ENCODE measurements around the gene EPB41.
"Not testable (repeated sequence)": the region's sequence is repeated elsewhere in the genome, so short reads cannot be mapped to it uniquely, and the experiment has no call there.

The EPB41 gene

DNA sequence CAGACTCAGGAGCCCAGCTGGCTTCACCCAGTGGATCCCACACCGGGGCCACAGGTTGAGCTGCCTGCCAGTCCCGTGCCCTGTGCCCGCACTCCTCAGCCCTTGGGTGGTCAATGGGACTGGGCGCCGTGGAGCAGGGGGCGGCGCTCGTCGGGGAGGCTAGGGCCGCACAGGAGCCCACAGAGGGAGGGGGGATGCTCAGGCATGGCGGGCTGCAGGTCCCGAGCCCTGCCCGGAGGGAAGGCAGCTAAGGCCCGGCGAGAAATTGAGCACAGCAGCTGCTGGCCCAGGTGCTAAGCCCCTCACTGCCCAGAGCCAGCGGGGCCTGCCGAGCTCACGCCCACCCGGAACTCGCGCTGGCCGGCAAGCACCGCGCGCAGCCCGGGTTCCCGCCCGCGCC is 216.7 kb downstream of the EPB41 start:
- not testable (repeated sequence) for DNase-seq (ENCODE audit: low read depth in 2 of 2)

DNA sequence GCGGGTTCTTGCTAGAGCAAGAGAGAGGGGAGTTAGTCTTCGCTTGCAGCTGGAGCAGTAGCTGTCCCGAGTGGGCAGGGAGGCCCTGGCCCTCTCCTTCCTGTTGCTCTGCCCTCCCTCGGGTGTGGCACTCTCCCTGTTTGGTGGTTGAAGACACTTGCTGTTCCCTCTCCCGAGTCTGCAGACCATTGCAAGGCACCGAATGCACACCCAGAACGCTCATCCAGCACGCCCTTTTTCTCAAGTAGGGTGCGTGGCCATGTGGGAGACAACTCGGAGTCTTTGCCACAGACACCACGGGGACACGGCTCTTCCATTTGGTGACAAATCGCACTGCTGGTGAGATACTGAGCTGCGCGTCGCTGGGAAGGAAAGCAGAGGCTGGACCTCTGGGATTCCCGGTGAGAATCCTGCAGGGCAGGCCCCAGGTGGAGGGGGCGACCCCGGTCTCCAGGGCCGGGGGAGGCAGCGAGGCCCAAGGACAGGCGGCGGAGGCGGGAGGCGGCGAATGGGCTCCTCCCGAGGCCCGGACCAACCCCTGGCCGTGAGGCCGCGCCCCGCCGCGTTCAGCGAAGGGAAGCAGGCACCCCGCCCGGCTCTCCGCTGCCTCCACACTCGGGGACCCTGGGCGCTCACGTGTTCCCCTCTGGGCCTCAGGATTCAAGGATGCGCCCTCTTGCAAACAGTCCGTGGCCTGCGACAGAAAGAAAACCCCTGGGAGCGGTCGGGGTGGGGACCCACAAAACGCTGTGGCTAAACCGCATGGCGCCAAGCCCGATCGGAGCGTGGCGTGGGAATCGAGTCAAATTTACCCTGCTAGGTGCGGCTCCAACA is 219.7 kb downstream of the EPB41 start:
- DNase-seq (ENCODE audit: low read depth in 2 of 2): no peak

DNA sequence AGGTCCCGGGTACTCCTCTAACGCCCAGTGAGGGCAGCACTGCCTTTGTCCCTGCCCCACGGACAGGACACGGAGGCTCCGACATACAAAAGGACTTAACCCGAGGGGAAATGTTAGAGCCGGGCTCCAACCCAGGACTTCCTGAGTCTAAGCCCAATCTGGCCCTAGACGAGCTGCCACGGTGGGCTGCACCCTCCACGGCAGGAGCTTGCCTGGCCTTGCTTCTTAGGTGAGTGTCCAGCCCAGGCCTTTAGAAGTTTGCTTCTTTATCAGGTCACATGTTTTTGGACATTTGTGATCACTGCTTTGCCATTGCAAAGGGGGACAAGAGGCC is 220.3 kb downstream of the EPB41 start:
- DNase-seq (ENCODE audit: low read depth in 2 of 2): no peak

DNA sequence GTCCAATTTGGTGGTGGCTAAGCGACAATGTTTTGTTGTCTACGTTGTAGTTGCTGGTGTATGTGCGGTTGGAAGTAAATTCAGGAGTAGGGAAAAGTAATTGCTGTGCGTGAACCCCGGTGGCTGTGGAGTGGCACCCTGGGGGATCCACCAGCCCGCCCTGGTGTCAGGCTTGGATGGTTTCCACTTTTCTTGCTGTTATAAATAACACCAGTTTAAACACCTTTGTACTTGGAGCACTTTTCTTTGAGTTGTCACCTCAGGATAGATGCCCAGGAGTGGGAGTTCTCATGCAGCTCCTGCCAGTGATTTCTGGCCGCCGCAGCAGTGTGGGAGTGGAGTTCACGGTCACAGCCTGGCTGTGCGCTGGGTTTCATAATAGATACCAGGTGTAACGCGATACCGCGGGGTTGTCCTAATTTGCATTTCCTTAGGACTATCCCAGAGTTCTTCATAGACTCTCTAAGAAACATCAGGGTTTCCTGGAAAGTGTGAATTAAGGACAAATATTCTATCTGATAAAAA is 222.1 kb downstream of the EPB41 start:
- no peak for DNase-seq (ENCODE audit: low read depth in 2 of 2)

DNA sequence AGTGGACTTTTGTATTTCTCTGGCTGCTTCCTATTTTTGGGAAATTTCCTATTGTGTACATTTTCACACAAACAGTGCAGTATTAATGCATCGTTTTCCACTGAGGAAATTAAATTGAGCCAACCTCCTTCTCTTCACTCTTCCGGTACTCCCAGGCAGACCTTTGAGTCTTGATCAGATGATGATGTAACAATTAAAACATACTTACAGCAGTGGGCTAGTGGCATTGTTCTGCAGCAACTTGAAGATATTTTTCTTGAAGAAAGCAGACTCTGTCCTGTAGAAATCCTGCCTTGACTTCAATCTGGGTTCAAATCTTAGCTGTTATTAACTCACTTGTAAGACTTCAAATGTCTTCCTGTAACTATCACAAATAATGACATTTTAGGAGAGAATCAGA is 228.3 kb downstream of the EPB41 start:
- no peak for DNase-seq (ENCODE audit: low read depth in 2 of 2)

DNA sequence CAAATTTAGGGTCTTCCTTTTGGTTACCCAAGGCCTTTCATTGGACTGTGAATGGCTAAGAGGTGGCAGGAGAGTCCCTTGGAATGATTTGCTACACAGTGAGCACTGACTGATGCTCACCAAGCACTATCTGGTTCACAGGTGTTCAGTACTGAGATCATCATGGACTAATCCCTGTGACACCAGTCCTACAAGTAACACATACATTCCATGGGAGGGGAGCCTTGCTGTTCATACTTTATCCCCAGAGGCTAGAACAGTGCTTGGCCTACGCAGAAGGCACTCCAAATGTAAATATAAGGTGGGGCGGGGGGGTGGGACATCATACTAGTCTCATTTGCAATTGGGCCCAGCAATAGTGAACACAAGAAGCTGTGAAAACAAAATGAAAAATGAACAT is 229.8 kb downstream of the EPB41 start:
- DNase-seq (ENCODE audit: low read depth in 2 of 2): no peak

DNA sequence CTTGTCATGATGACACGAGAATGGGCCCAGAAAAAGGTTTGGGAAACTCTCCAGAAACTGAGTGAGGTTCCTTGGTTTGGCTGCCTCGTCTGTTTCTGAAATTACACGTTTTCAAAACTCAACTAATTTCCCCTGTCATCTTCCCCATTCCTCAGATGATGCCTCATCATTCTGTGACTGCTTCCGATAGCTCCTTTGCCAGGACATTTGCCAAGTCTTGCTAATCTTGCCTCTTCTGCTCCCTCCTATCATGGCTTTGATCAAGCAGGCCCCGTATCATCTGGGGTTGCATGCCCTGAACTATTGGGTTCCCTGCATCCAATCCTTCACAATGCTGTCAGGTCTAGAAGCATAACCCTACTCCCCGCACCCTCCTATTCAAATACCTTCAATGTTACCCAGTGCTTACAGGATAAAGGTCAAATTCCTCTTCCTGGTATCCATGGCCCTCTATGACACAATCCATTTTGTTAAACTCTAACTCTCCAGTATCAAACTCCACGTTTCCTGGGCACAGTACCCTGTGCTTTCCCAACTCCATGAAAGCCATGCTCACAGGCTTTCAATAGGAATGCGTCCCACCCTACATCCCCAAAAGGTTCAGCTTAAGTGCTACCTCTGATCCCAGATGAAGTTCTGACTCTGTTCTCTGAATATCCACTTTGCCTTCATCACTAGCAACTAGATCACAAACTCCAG is 231.5 kb downstream of the EPB41 start:
- no peak for DNase-seq (ENCODE audit: low read depth in 2 of 2)

DNA sequence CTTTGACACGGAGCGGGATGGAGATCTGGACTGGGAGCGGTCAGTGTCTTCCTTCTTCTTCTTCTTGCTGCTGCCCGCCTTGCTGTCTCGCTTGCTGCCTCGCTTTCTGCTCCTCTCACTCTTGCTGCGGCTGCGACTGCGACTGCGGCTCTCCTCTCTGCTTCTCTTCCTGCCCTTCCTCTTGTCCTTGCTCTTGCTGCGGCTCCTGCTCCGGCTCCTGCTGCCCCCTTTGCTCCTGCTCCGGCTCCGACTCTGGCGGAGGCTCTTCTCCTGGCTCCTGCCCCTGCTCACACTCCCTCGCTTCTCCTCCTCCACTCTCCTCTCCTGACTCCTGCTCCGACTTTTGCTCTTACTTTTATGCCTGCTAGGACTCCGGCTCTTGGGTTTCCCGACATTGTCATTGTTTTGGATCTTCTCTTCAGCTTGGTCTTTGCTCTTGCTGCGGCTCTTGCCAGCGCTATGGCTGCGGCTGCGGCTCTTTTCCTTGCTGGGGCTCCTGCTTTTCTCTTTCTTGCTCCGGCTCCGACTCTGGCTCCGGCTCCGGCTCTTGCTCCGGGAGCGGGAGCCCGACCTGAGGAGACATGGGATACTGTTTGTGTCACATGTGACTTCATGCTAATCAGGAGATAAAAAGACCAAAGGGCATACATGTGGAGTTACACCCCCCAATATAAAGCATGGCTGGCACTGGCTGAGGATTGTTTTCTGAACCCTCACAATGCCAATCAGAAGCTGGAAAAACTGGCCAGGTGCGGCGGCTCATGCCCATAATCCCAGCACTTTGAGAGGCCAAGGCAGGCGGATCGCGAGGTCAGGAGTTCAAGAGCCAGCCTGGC is 234.5 kb downstream of the EPB41 start:
- no peak for DNase-seq (ENCODE audit: low read depth in 2 of 2)

DNA sequence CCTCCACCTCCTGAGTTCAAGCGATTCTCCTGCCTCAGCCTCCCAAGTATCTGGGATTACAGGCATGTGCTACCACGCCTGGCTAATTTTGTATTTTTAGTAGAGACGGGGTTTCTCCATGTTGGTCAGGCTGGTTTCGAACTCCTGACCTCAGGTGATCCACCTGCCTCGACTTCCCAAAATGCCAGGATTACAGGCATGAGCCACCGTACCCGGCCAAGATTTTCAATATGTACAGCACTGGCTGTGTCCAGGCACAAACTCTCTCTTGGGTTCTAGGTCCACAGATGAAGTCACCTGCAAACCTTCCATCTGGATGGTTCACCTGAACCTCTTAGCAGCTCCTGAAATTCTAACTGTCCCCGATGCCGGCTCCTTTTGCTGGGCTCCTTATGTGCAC is 236.0 kb downstream of the EPB41 start:
- not testable (repeated sequence) for DNase-seq (ENCODE audit: low read depth in 2 of 2)

DNA sequence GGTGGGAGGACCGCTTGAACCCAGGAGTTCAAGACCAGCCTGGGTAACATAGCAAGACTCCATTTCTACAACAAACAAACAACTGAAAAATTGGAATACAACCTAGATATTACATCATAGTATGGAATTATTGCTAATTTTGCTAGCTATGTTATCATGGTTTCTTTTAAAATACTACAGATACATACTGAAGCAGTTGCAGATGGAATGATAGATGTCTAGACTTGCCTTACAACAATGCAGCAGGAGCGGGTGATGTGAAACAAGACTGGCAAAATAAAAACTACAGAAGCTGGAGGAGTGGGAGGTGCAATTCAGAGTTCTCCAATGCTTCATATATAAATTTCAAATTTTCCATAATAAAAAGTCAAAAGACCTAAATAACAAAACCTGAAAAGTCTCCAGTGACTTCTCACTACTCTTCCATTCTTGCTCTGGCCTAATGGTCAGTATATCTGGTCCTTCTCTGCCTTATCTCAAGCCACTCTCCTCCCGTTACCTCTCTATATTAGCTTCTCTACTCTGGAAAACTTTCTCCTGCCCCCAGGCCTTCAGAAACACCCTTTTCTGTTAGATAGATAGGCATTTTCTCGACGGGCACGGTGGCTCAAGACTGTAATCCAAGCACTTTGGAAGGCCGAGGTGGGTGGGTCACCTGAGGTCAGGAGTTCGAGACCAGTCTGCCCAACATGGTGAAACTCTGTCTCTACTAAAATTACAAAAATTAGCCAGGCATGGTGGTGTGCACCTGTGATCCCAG is 237.9 kb downstream of the EPB41 start:
- no peak for DNase-seq (ENCODE audit: low read depth in 2 of 2)

DNA sequence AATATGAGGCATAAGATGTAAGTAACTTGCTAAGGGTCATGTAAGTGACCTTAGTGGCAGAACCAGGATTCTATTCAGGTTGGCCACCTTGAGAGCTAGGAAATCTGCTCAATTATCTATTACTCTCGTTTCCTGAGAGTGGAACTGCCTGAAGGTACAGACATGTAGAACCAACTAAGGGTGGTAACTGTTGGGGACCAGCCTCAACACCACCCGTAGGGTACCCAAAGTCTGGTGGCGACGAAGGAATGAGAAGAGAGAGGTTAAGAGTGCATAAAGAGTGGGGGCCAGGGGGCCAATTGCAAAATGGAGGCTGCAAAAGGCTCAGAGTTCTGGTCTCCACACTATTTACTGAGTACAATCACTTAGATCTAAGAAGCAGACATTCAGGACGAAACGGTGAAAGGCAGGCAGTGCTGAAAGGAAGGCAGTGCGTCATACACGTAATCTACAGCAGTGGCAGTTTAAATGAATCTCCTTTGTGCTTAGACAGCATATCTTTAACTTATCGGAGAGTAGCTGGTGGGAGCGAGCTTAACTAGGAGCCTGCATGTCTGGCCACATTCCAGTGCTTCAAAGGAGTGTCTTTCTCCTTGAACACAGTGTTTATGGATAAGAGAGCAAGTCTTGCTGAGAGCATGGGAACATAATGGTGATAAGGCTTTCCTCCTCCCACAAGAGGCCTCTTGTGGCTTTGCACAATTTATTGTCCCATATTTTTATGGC is 242.3 kb downstream of the EPB41 start:
- DNase-seq (ENCODE audit: low read depth in 2 of 2): no peak

DNA sequence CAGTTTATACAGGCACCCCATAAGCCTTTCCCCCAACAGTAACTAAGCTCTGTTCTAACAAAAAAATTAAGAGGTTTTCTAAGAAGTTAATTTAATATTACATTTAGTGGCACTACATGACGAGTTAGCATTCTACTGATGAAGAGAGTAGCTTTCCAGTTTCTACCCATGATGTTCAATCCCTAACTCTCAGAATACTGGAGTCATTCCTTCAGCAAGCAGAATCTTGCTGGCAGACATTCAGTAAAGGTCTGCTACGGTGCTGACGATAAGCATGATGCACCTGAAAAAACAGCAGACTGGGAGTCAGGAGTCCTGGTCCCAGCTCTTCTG is 242.9 kb downstream of the EPB41 start:
- no peak for DNase-seq (ENCODE audit: low read depth in 2 of 2)

DNA sequence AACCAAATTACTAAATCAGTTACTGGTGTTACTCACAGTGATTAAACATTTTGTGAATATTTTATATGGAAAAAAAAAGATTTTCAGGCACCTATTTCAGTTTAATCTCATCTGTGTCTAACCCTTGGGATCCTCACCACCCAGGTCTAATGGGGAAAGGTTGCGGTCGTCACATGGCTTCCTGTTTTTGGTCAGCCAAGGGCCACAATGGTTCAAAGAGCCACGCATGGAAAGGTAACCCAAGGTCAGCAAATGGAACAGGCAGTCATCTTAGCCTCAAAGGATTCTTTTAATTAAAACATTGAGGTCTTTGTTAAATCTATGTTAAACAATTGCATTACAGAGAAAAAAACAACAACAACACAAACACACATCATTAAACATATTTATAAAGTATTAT is 245.4 kb downstream of the EPB41 start:
- no peak for DNase-seq (ENCODE audit: low read depth in 2 of 2)

DNA sequence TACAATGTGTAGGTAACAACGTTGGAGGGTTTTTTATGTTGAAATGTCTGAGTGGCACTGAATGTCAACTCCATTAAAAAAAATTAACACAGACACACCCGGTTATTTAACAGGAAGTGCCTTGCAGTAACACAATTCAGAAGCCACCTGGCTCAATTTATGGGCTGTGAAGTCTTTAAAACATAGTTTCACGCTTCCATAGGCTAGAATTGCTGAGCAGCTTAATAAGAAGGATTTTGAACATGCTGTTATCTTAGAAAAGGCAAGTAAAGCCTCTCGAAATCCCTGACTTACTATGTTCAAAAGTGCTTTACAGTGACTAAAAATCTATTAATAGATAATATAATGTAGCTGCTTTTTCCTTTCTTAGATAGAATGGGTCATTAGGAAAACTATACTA is 247.7 kb downstream of the EPB41 start:
- no peak for DNase-seq (ENCODE audit: low read depth in 2 of 2)

DNA sequence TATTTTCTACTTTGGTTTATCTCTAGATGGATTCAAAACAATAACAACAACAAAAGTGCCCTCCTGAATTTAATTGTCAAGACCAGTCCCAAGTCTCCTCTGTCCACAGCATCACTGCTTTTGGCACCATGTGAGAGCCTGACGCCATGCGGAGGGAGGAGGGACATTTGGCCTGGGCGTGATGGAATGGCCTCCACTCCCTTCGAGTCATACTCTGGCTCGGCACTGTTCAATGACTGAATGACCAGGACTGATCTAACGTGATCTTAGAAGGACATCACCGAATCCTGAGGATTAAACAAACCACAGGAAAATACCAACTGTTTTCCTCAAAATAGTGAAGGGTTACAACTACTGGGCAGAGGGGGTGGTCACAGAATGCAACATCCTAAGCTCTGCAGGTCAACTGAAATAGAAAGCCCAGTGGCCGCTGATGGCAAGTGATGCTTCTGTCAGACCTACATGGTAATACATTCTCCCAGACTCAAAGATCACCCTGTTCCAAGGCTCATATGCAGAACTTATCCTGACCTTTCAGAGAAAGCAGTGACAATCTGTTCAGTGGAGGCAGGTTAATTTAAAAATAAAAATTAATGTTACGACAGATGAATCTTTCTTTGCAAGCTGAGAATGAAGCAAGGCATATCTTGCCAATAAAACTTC is 248.2 kb downstream of the EPB41 start:
- DNase-seq (ENCODE audit: low read depth in 2 of 2): no peak

DNA sequence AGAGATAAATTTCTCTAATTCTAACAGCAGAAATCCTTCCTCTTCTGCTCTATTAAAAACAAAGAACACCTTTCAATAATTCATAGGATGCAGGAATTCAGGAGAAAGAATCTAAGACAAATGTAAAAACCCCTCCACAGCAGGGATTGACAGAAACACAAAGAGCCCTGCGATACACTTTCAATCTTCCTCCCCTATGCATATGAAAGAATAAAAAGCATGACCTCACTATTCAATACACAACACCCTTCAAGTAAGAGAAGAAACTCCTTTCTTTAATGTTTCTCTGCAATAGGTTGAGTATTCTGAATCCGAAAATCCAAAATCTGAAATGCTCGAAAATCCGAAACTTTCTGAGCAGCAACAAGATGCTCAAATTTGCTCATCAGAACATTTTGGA is 250.2 kb downstream of the EPB41 start:
- no peak for DNase-seq (ENCODE audit: low read depth in 2 of 2)

DNA sequence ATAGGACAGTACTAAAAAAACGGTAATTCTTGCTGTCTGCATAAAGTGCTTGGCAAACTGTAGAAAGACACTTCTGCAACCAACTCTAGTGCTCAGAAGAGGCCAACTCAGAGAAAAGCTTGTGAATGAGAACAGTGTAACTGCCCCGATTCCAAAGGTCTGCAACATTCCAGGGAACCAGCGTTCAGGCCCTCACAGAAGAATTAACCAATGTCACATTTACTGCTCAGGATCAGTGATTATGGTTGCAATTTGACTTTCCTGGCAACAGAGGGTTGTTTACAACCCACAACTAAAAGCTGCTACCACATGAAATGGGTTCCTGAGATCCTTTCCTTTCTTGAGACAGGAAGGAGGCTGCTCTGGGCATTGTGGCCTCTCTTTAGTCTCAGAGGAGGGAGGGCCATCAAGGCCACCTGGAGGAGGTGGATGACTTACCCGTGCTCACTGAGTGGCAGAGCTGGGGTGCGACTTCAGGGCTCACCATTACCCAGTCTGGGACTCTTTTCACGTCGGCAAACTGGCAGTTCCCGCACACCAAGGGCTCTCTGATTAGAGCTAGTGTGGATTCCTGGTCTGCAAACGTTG is 252.0 kb downstream of the EPB41 start:
- DNase-seq (ENCODE audit: low read depth in 2 of 2): no peak

DNA sequence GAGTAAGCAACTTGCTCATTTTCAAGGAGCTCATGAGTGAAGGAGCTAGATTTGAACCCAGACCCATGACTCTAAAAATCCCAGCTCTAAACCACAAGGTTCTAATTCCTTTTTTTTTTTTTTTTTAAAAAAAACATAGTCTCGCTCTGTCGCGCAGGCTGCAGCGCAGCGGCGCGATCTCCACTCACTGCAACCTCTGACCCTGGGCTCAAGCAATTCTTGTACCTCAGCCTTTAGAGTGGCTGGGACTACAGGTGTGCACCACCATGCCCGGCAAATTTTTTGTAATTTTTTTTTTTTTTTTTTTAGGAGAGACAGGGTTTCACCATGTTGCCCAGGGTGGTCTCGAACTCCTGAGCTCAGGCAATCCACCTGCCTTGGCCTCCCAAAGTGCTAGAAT is 253.5 kb downstream of the EPB41 start:
- DNase-seq (ENCODE audit: low read depth in 2 of 2): no peak
